Measurements from ENCODE around the gene BCL2L2.

BCL2L2 gene

GRCh38 chr14:23345987-23346692, 39.5 kb downstream of the BCL2L2 start:
- ChIA-PET CTCF (interaction anchor here (0.6 to 1.5 kb wide), 5 partner anchors 8 to 569 kb away, joined by 3 to 9 read pairs (median 4); no protein-coding TSS in a partner anchor), POLR2A (interaction anchor here (0.5 kb wide), 1 partner anchor 25 kb away, joined by 5 read pairs; no protein-coding TSS in a partner anchor)
- Histone ChIP-seq H3K4me3 (ENCODE audit: low read depth, low read length) (no peak overlapping the region), H3K36me3 (ENCODE audit: control insufficient read depth in 2 of 2, insufficient read depth in 1 of 2, low read length in 2 of 2) (no peaks in the 10 kb centered on the region), H3K27ac (ENCODE audit: extremely low read depth, low read depth, low read length) (no peak overlapping the region), H3K9me3 (ENCODE audit: control insufficient read depth, insufficient read depth, low read depth, low read length) (no peaks in the 10 kb centered on the region), H3K4me1 (ENCODE audit: control insufficient read depth, insufficient read depth, low read length) (no peaks in the 10 kb centered on the region)
- TF ChIP-seq ZNF148 (tag by site-specific recombination; IDR thresholded peaks at IDR 0.05; ENCODE audit: borderline replicate concordance), result no peak
- 0 out of 2 replicates have a peak, but pooled peaks have one; percentile 26 for TF ChIP-seq CTCF (tag by site-specific recombination; IDR thresholded peaks at IDR 0.05)

GRCh38 chr14:23346693-23347405, 40.2 kb downstream of the BCL2L2 start:
- POLR2A ChIA-PET, result no interaction called here
- Histone ChIP-seq H3K4me3 (ENCODE audit: low read depth, low read length) (no peak overlapping the region), H3K36me3 (ENCODE audit: control insufficient read depth in 2 of 2, insufficient read depth in 1 of 2, low read length in 2 of 2) (no peaks in the 10 kb centered on the region), H3K9me3 (ENCODE audit: control insufficient read depth, insufficient read depth, low read depth, low read length) (no peaks in the 10 kb centered on the region), H3K4me1 (ENCODE audit: control insufficient read depth, insufficient read depth, low read length) (no peaks in the 10 kb centered on the region), H3K27ac (ENCODE audit: extremely low read depth, low read depth, low read length) (no peak overlapping the region)
- no peak for TF ChIP-seq ZEB2 (tag by site-specific recombination; IDR thresholded peaks at IDR 0.05)
- CTCF ChIA-PET, result interaction anchor here (1.5 kb wide), 1 partner anchor 19 kb away, joined by 9 read pairs; no protein-coding TSS in a partner anchor

- Histone ChIP-seq H3K9me3 (ENCODE audit: control insufficient read depth, insufficient read depth, low read depth, low read length) (no peaks in the 10 kb centered on the region), H3K4me1 (ENCODE audit: control insufficient read depth, insufficient read depth, low read length) (no peaks in the 10 kb centered on the region), H3K27ac (ENCODE audit: extremely low read depth, low read depth, low read length) (no peak overlapping the region), H3K36me3 (ENCODE audit: control insufficient read depth in 2 of 2, insufficient read depth in 1 of 2, low read length in 2 of 2) (no peaks in the 10 kb centered on the region), H3K4me3 (ENCODE audit: low read depth, low read length) (no peak overlapping the region)
- ChIA-PET POLR2A (no interaction called here), CTCF (interaction anchor here (0.6 kb wide), 1 partner anchor 12 kb away, joined by 3 read pairs; no protein-coding TSS in a partner anchor)
- TF ChIP-seq ZNF514 (tag by site-specific recombination; IDR thresholded peaks at IDR 0.05) (no peak), OSR2 (tag by site-specific recombination; IDR thresholded peaks at IDR 0.05) (no peak), ZNF24 (tag by site-specific recombination; IDR thresholded peaks at IDR 0.05) (no peak), ZNF768 (tag by site-specific recombination; IDR thresholded peaks at IDR 0.05) (no peak), FEZF1 (tag by site-specific recombination; IDR thresholded peaks at IDR 0.05) (no peak), ZNF239 (tag by site-specific recombination; IDR thresholded peaks at IDR 0.05) (no peak), ZSCAN18 (tag by site-specific recombination; IDR thresholded peaks at IDR 0.05) (no peak), TCF7L2 (IDR thresholded peaks at IDR 0.05; ENCODE audit: borderline replicate concordance, low read depth, low read length) (no peak), ZNF473 (tag by site-specific recombination; IDR thresholded peaks at IDR 0.05) (no peak), ZNF341 (tag by site-specific recombination; IDR thresholded peaks at IDR 0.05; ENCODE audit: low read depth) (no peak), MYNN (tag by site-specific recombination; IDR thresholded peaks at IDR 0.05; ENCODE audit: borderline replicate concordance) (no peak), ZNF639 (tag by site-specific recombination; IDR thresholded peaks at IDR 0.05) (no peak), ZNF747 (tag by site-specific recombination; IDR thresholded peaks at IDR 0.05) (no peak), ZXDB (tag by site-specific recombination; IDR thresholded peaks at IDR 0.05) (no peak)
These were observed 41.0 kb downstream of the BCL2L2 start for GRCh38 chr14:23347406-23348296.

All from HEK293 (cell line).